Small intestine (tissue), 7 donors: ENCODE results near the gene ATP2B1. TPM values are rescaled to one million over a fixed set of nuclear protein-coding genes. Genes with fewer than 3 reads are reported as not detected.

Experiments
- DNase-seq, 2 donors: peaks; one replicate each; pipeline versions ENCODE4 v3.0.0 to v3.0.0-alpha.2; 2013
- FAIRE-seq: peaks from 2 replicates; lab custom pipeline; 2012; peaks lifted over from hg19 to GRCh38; lab: Jason Lieb, UNC
- H3K27ac ChIP-seq, 3 donors: one replicate each; pipeline ENCODE4 v1.5.1; 2013; ENCODE audit warnings: low read length in 2 of 3, mild to moderate bottlenecking in 2 of 3, control low read depth in 1 of 3, inconsistent platforms in 1 of 3, low read depth in 1 of 3, moderate library complexity in 1 of 3
- H3K27me3 ChIP-seq, 3 donors: one replicate each; pipeline ENCODE4 v1.6.1; 2013; ENCODE audit warnings: low read length in 3 of 3, inconsistent platforms in 1 of 3; ENCODE audit not compliant: control insufficient read depth in 3 of 3, insufficient read depth in 3 of 3
- H3K36me3 ChIP-seq, 3 donors: one replicate each; pipeline ENCODE4 v1.6.1; 2013; ENCODE audit warnings: low read length in 3 of 3, inconsistent platforms in 1 of 3, low read depth in 1 of 3, mild to moderate bottlenecking in 1 of 3, moderate library complexity in 1 of 3; ENCODE audit not compliant: control insufficient read depth in 3 of 3, insufficient read depth in 2 of 3
- H3K4me1 ChIP-seq, 3 donors: one replicate each; pipeline ENCODE4 v1.6.1; 2013; ENCODE audit warnings: low read length in 2 of 3, inconsistent platforms in 1 of 3, low read depth in 1 of 3, mild to moderate bottlenecking in 1 of 3, moderate library complexity in 1 of 3; ENCODE audit not compliant: control insufficient read depth in 3 of 3, insufficient read depth in 2 of 3
- H3K4me3 ChIP-seq, 3 donors: one replicate each; pipeline ENCODE4 v1.5.1; 2013; ENCODE audit warnings: low read length in 3 of 3, control low read depth in 1 of 3, inconsistent platforms in 1 of 3, low read depth in 1 of 3, mild to moderate bottlenecking in 1 of 3, moderate library complexity in 1 of 3
- H3K9me3 ChIP-seq, 2 donors: one replicate each; pipeline ENCODE4 v1.6.1; 2013; ENCODE audit warnings: low read depth in 1 of 2, low read length in 1 of 2; ENCODE audit not compliant: control insufficient read depth in 2 of 2, insufficient read depth in 1 of 2
- WGBS, 3 donors: extraction: QIAGEN DNeasy Blood & Tissue Kit; methylation state at CpG; one replicate each; pipeline ENCODE4 v1.1.7; 2013; 5-methylcytosine and 5-hydroxymethylcytosine counted together
- polyA plus RNA-seq, 4 donors: library from polyadenylated mRNA; stranded (reverse) in 3 of 4; unstranded in 1 of 4; fragments of 200-250 nt in 3 of 4; fragments of 120-200 nt in 1 of 4; gene quantifications; one replicate each; pipeline versions ENCODE4 v1.2.1 to v1.2.3, GENCODE V29; 2013
- donor health status: healthy with polysubstance abuse.
- donor health status: control.
- donor health status: control.
- donor health status: Bipolar disorder and iron deficiency.
- donor health status: healthy.

The ATP2B1 gene
- polyA plus RNA-seq, 4 donors = 13.2 to 76.2 (median 17.9) TPM

GRCh38 chr12:89589753-89590152, 118.9 kb downstream of the ATP2B1 start:
- no peaks in the 10 kb centered on the region for H3K4me1 ChIP-seq
- DNase-seq (no peak), FAIRE-seq (peak; percentile 91)
- H3K4me3 ChIP-seq = no peak overlapping the region
- H3K27ac ChIP-seq = no peak overlapping the region
- no peaks in the 10 kb centered on the region for H3K27me3 ChIP-seq
- no peaks in the 10 kb centered on the region for H3K9me3 ChIP-seq
- H3K36me3 ChIP-seq = peaks cover 4 to 8% (median 5%) of the 10 kb centered on the region in 3 donors

DNA sequence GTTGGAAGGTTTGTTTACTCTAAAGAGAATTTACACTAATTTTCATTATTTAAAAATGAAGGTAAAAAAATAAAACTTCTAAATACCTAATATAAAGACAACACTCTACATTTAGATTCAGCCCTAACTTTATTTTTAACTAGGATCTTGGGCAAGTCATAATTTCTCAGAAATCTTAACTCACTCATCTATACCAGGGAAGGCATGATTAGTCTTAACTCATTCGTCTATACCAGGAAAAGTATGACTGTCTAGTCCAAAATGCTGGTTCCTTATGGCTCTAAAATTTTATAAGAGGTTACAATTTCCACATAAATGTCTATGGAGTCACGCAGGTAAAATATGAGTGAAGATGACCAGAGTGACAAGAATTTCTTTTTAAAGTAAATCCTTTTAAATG, 130.1 kb downstream of the ATP2B1 start:
- no peaks in the 10 kb centered on the region for H3K27me3 ChIP-seq
- WGBS, 3 donors = 90 to 93% (median 91%) methylated on average over 2 of the region's 2 CpGs
- FAIRE-seq = no peak

GRCh38 chr12:89576572-89577220, 131.9 kb downstream of the ATP2B1 start:
- H3K27ac ChIP-seq = no peak overlapping the region
- FAIRE-seq (no peak), DNase-seq (no peak)
- H3K4me1 ChIP-seq = no peaks in the 10 kb centered on the region
- no peaks in the 10 kb centered on the region for H3K27me3 ChIP-seq
- 91 to 95% (median 94%) methylated on average over 1 of the region's 1 CpG for WGBS, 3 donors
- no peaks in the 10 kb centered on the region for H3K9me3 ChIP-seq
- H3K4me3 ChIP-seq = no peak overlapping the region
- H3K36me3 ChIP-seq = no peaks in the 10 kb centered on the region

More for the DNA sequence above, 130.1 kb downstream of the ATP2B1 start:
- no peak overlapping the region for H3K27ac ChIP-seq
- no peak overlapping the region for H3K4me3 ChIP-seq
- no peaks in the 10 kb centered on the region for H3K4me1 ChIP-seq
- DNase-seq = no peak
- no peaks in the 10 kb centered on the region for H3K9me3 ChIP-seq
- no peaks in the 10 kb centered on the region for H3K36me3 ChIP-seq

DNA sequence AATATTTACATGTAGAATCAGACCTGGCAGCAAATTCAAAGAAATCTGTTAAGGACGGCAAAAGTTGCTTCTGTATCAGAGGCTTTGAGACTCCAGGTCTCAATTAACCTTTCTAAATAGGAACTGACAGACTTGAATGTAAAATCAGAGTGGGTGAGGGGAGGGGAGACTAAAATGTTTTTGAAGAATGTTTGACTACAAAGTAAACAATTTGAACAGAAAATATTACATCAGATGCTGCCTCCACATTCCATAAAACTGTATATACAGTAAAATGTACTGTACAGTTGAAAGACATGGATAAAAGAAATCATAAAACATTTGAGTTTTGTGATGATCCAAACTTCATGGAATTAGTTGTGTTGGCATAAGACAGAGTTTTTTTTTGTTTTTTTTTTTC, 133.3 kb downstream of the ATP2B1 start:
- Histone ChIP-seq H3K4me1 (no peaks in the 10 kb centered on the region), H3K27ac (no peak overlapping the region), H3K4me3 (no peak overlapping the region), H3K9me3 (no peaks in the 10 kb centered on the region), H3K27me3 (no peaks in the 10 kb centered on the region), H3K36me3 (no peaks in the 10 kb centered on the region)
- 71 to 87% (median 79%) methylated on average over 1 of the region's 1 CpG for WGBS, 3 donors
- FAIRE-seq (no peak), DNase-seq (no peak)

- Histone ChIP-seq H3K27ac (no peak overlapping the region), H3K4me3 (no peak overlapping the region), H3K36me3 (no peaks in the 10 kb centered on the region), H3K27me3 (no peaks in the 10 kb centered on the region), H3K4me1 (no peaks in the 10 kb centered on the region), H3K9me3 (no peaks in the 10 kb centered on the region)
- WGBS, 3 donors = 50 to 76% (median 69%) methylated on average over 2 of the region's 2 CpGs
- DNase-seq (no peak), FAIRE-seq (no peak)
Observed at GRCh38 chr12:89574736-89575208, 133.9 kb downstream of the ATP2B1 start.

- Histone ChIP-seq H3K27ac (no peak overlapping the region), H3K9me3 (no peaks in the 10 kb centered on the region), H3K27me3 (no peaks in the 10 kb centered on the region), H3K36me3 (no peaks in the 10 kb centered on the region), H3K4me1 (no peaks in the 10 kb centered on the region), H3K4me3 (no peak overlapping the region)
- DNase-seq (no peak), FAIRE-seq (no peak)
- WGBS, 3 donors = 83 to 94% (median 91%) methylated on average over 5 of the region's 5 CpGs
Observed at GRCh38 chr12:89573051-89573810, 135.4 kb downstream of the ATP2B1 start.

- FAIRE-seq = no peak
- no peaks in the 10 kb centered on the region for H3K36me3 ChIP-seq
- no peak overlapping the region for H3K27ac ChIP-seq
- H3K9me3 ChIP-seq = no peaks in the 10 kb centered on the region
- no peak for DNase-seq
- H3K4me1 ChIP-seq = no peaks in the 10 kb centered on the region
- no peak overlapping the region for H3K4me3 ChIP-seq
- 91 to 97% (median 91%) methylated on average over 4 of the region's 4 CpGs for WGBS, 3 donors
- H3K27me3 ChIP-seq = no peaks in the 10 kb centered on the region
Observed at GRCh38 chr12:89571491-89572195, 137.0 kb downstream of the ATP2B1 start.

DNA sequence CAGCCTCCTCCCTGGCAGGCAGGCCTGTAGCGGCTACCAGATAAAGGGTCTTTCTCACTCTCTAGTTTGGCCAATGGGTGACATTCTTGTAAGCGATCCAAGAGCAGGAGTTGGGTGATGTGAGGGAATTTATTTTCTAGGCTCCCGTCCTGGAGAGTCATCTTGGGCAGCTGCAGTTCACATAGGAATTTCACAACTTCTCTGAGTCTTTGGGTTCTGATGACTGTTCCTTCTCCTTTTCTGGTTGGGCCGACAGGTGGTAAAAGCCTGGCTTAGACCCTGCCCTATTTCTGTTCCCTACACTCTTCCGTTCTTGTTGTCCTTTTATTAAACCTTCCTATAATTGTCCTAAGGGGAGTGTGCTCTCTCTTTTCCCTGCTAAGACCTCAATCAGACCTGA, 140.2 kb downstream of the ATP2B1 start:
- Histone ChIP-seq H3K27ac (no peak overlapping the region), H3K27me3 (no peaks in the 10 kb centered on the region), H3K4me3 (no peak overlapping the region), H3K4me1 (no peaks in the 10 kb centered on the region), H3K9me3 (peaks cover 0 to 2% of the 10 kb centered on the region in 2 donors), H3K36me3 (no peaks in the 10 kb centered on the region)
- 87 to 94% (median 90%) methylated on average over 5 of the region's 5 CpGs for WGBS, 3 donors
- DNase-seq (no peak), FAIRE-seq (no peak)
